Ectodermal cell (in vitro differentiated cells): ENCODE measurements around the gene ERFE.

Source experiments
- H3K27ac ChIP-seq: 2 replicates; pipeline ENCODE4 v1.7.0; 2013; ENCODE audit warnings: mild to moderate bottlenecking, low read depth, low read length; ENCODE audit not compliant: insufficient read depth, poor library complexity, severe bottlenecking
- H3K27me3 ChIP-seq: 2 replicates; pipeline ENCODE4 v1.7.0; 2013; ENCODE audit warnings: mild to moderate bottlenecking, low read length; ENCODE audit not compliant: insufficient read depth, control insufficient read depth, poor library complexity, severe bottlenecking
- H3K36me3 ChIP-seq: one replicate; pipeline ENCODE4 v1.7.0; 2013; ENCODE audit warnings: low read length; ENCODE audit not compliant: control insufficient read depth, insufficient read depth
- H3K4me1 ChIP-seq: one replicate; pipeline ENCODE4 v1.7.0; 2013; ENCODE audit warnings: low read length; ENCODE audit not compliant: control insufficient read depth, insufficient read depth
- H3K4me3 ChIP-seq: 2 replicates; pipeline ENCODE4 v1.7.0; 2013; ENCODE audit warnings: low read depth, low read length, control low read depth; ENCODE audit not compliant: insufficient read depth
- H3K9me3 ChIP-seq: 2 replicates; pipeline ENCODE4 v1.7.0; 2013; ENCODE audit warnings: mild to moderate bottlenecking, low read length, moderate library complexity; ENCODE audit not compliant: control insufficient read depth
- WGBS, 2 experiments: methylation state at CpG; one replicate each; pipeline ENCODE4 v1.1.7; 2013; ENCODE audit warnings: missing lambda C conversion rate in 2 of 2; 5-methylcytosine and 5-hydroxymethylcytosine counted together

The ERFE gene

GRCh38 chr2:238120463-238121298 lies 38.1 kb upstream of the ERFE start:
- Histone ChIP-seq H3K27ac (no peak overlapping the region), H3K4me1 (peaks cover 8% of the 10 kb centered on the region), H3K4me3 (no peak overlapping the region), H3K27me3 (peaks cover 7% of the 10 kb centered on the region), H3K9me3 (no peaks in the 10 kb centered on the region), H3K36me3 (no peaks in the 10 kb centered on the region)
- WGBS, 2 experiments: 49 to 51% methylated on average over 30 of the region's 30 CpGs

GRCh38 chr2:238121511-238122286 lies 37.1 kb upstream of the ERFE start:
- no peak overlapping the region for H3K4me3 ChIP-seq
- WGBS, 2 experiments: 89 to 94% methylated on average over 27 of the region's 27 CpGs
- H3K27me3 ChIP-seq: peaks cover 7% of the 10 kb centered on the region
- H3K27ac ChIP-seq: no peak overlapping the region
- no peaks in the 10 kb centered on the region for H3K9me3 ChIP-seq
- H3K36me3 ChIP-seq: no peaks in the 10 kb centered on the region
- peaks cover 8% of the 10 kb centered on the region for H3K4me1 ChIP-seq

GRCh38 chr2:238122287-238123217 lies 36.2 kb upstream of the ERFE start:
- Histone ChIP-seq H3K9me3 (no peaks in the 10 kb centered on the region), H3K27ac (no peak overlapping the region), H3K36me3 (no peaks in the 10 kb centered on the region), H3K27me3 (peaks cover 7% of the 10 kb centered on the region), H3K4me3 (no peak overlapping the region), H3K4me1 (peaks cover 8% of the 10 kb centered on the region)
- 91 to 93% methylated on average over 29 of the region's 29 CpGs for WGBS, 2 experiments

- Histone ChIP-seq H3K9me3 (no peaks in the 10 kb centered on the region), H3K27ac (no peak overlapping the region), H3K36me3 (no peaks in the 10 kb centered on the region), H3K4me1 (peaks cover 8% of the 10 kb centered on the region), H3K27me3 (no peaks in the 10 kb centered on the region), H3K4me3 (no peak overlapping the region)
- WGBS, 2 experiments: 88% methylated on average over 22 of the region's 22 CpGs
These were observed 35.4 kb upstream of the ERFE start for GRCh38 chr2:238123218-238123971.

GRCh38 chr2:238123991-238124470 lies 34.7 kb upstream of the ERFE start:
- H3K9me3 ChIP-seq: no peaks in the 10 kb centered on the region
- no peaks in the 10 kb centered on the region for H3K27me3 ChIP-seq
- no peak overlapping the region for H3K27ac ChIP-seq
- H3K4me1 ChIP-seq: peaks cover 8% of the 10 kb centered on the region
- H3K36me3 ChIP-seq: no peaks in the 10 kb centered on the region
- 86 to 89% methylated on average over 14 of the region's 14 CpGs for WGBS, 2 experiments
- H3K4me3 ChIP-seq: no peak overlapping the region

- H3K27ac ChIP-seq: no peak overlapping the region
- no peaks in the 10 kb centered on the region for H3K27me3 ChIP-seq
- H3K36me3 ChIP-seq: no peaks in the 10 kb centered on the region
- peaks cover 8% of the 10 kb centered on the region for H3K4me1 ChIP-seq
- 95 to 96% methylated on average over 19 of the region's 19 CpGs for whole genome bisulfite sequencing, 2 experiments
- no peak overlapping the region for H3K4me3 ChIP-seq
- H3K9me3 ChIP-seq: no peaks in the 10 kb centered on the region
These were observed 34.2 kb upstream of the ERFE start for GRCh38 chr2:238124488-238125126.

- 92 to 94% methylated on average over 20 of the region's 20 CpGs for WGBS, 2 experiments
- Histone ChIP-seq H3K4me1 (peaks cover 4% of the 10 kb centered on the region), H3K27ac (no peak overlapping the region), H3K9me3 (no peaks in the 10 kb centered on the region), H3K27me3 (no peaks in the 10 kb centered on the region), H3K36me3 (no peaks in the 10 kb centered on the region), H3K4me3 (no peak overlapping the region)
These were observed 33.5 kb upstream of the ERFE start for GRCh38 chr2:238125127-238125885.

GRCh38 chr2:238126338-238126737 lies 32.4 kb upstream of the ERFE start:
- Histone ChIP-seq H3K27ac (no peak overlapping the region), H3K36me3 (no peaks in the 10 kb centered on the region), H3K27me3 (no peaks in the 10 kb centered on the region), H3K4me1 (no peaks in the 10 kb centered on the region), H3K4me3 (no peak overlapping the region), H3K9me3 (no peaks in the 10 kb centered on the region)
- 83 to 97% methylated on average over 2 of the region's 2 CpGs for whole genome bisulfite sequencing, 2 experiments
